ENCODE data around the gene TOM1L2. TPM values are rescaled to one million over a fixed set of nuclear protein-coding genes. Genes with fewer than 3 reads are reported as not detected.
A peak's percentile ranks its signal among the peaks of the same experiment; 100 is the strongest.

The TOM1L2 gene
- total and polyA plus RNA-seq, 11 donors = 122 to 345 (median 247) TPM

DNA sequence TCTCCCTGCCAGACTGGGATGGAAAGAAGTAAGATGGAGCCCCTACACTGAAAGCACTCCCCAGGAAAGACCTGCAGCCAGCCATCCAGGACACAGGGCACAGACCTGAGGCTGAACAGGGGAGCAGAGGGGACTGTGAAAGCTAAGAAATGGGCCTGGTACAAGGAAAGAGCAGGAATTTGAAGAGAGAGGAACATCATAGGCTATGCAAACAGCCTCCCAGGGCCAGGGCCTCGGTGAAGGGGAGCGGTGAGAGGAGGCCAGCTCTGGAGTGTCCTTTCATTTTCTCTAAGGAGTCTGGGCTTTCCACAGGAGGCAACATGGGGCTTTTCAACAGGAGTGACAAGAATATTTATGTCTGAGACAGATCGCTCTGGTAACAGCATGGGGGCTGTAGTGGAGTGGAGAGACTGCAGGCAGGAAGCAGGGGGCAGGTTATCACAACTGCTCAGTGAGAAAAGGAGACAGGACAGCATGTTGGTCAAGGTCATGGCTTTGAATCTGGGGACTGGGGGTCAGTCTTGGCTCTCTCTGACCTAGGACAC is 50.1 kb downstream of the TOM1L2 start:
- Histone ChIP-seq H3K27me3 (no peaks in the 10 kb centered on the region), H3K4me1 (peaks cover 0 to 76% (median 49%) of the 10 kb centered on the region in 12 donors), H3K4me3 (no peak overlapping the region), H3K9me3 (no peaks in the 10 kb centered on the region), H3K36me3 (no peaks in the 10 kb centered on the region), H3K27ac (peak overlapping the region in 11 of 12 donors; percentile 60 to 88 (median 73))
- TF ChIP-seq, protein P1, sequence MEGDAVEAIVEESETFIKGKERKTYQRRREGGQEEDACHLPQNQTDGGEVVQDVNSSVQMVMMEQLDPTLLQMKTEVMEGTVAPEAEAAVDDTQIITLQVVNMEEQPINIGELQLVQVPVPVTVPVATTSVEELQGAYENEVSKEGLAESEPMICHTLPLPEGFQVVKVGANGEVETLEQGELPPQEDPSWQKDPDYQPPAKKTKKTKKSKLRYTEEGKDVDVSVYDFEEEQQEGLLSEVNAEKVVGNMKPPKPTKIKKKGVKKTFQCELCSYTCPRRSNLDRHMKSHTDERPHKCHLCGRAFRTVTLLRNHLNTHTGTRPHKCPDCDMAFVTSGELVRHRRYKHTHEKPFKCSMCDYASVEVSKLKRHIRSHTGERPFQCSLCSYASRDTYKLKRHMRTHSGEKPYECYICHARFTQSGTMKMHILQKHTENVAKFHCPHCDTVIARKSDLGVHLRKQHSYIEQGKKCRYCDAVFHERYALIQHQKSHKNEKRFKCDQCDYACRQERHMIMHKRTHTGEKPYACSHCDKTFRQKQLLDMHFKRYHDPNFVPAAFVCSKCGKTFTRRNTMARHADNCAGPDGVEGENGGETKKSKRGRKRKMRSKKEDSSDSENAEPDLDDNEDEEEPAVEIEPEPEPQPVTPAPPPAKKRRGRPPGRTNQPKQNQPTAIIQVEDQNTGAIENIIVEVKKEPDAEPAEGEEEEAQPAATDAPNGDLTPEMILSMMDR (IDR thresholded peaks at IDR 0.05) = no peak
- TF ChIP-seq POLR2A (IDR thresholded peaks at IDR 0.05) = no peak
- DNase-seq (no peak), ATAC-seq (peak in 3 of 4 donors; percentile 3 to 26 (median 5))
- intact Hi-C loops (cut with DNase I) = loop anchor here in 6 of 10 donors (2.0 to 10.0 kb wide), 8 partner anchors 45 to 247 kb away; partner anchors contain the start of genes ATPAF2 (in 2 of the 6), DRC3 (in 2 of the 6), GID4 (in 2 of the 6) and RAI1 (in 2 of the 6)
- WGBS, 4 donors = 50 to 62% (median 58%) methylated on average over 3 of the region's 3 CpGs

DNA sequence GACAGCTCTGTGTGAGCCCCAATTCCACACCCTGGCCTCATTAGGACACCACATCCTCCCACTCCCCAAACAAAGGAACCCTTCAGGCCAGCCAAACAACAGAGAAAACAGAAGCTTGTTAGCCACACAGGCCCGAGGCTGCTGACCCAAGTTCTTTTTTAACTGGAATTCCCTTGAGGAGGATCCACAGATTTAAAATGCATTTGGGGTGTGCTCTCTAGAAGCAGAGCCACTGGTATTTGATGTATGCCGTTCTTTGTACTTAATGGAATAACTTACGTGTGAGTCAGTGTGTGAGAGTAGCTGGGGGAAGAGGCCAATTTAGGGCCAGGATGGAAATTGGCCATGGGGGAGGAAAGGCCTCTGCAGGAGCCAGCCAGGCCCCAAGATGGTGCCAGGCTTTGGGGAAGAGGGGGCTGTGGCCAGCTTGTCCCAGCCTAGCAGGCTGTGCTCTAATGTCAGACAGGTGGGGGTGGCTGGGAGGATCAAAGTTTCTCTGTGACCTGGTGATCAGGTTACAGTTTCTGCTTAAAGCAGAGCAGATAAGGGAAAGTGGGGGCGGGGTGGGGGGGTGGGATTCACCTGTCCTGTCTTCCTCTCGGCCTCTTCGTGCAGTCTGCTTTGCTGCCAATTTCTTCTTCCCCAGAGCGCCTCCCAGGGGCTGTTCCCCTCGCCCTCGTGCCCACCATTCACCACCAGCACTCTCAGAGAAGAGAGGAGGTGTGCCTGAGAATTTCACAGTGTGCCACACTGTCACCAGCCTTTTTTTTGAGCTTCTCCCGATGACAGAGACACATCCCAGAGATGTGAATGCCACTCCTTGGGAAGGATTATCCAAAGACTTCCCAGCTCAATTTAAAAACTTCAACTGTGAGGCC is 50.8 kb downstream of the TOM1L2 start:
- TF ChIP-seq, protein P1 (IDR thresholded peaks at IDR 0.05) = no peak
- TF ChIP-seq POLR2A (IDR thresholded peaks at IDR 0.05) = no peak
- peak in 3 of 4 donors; percentile 58 to 69 (median 69) for ATAC-seq
- Histone ChIP-seq H3K27me3 (no peaks in the 10 kb centered on the region), H3K4me3 (no peak overlapping the region), H3K36me3 (no peaks in the 10 kb centered on the region), H3K4me1 (peaks cover 0 to 69% (median 43%) of the 10 kb centered on the region in 12 donors), H3K27ac (peak overlapping the region in 11 of 12 donors; percentile 60 to 88 (median 73)), H3K9me3 (no peaks in the 10 kb centered on the region)
- WGBS, 4 donors = 40 to 45% (median 44%) methylated on average over 10 of the region's 10 CpGs
- DNase-seq = peak in 4 of 5 donors; percentile 36 to 50 (median 42)
- intact Hi-C loops (cut with DNase I) = loop anchor here in 6 of 10 donors (2.0 to 10.0 kb wide), 8 partner anchors 44 to 247 kb away; partner anchors contain the start of genes ATPAF2 (in 2 of the 6), DRC3 (in 2 of the 6), GID4 (in 2 of the 6) and RAI1 (in 2 of the 6)

DNA sequence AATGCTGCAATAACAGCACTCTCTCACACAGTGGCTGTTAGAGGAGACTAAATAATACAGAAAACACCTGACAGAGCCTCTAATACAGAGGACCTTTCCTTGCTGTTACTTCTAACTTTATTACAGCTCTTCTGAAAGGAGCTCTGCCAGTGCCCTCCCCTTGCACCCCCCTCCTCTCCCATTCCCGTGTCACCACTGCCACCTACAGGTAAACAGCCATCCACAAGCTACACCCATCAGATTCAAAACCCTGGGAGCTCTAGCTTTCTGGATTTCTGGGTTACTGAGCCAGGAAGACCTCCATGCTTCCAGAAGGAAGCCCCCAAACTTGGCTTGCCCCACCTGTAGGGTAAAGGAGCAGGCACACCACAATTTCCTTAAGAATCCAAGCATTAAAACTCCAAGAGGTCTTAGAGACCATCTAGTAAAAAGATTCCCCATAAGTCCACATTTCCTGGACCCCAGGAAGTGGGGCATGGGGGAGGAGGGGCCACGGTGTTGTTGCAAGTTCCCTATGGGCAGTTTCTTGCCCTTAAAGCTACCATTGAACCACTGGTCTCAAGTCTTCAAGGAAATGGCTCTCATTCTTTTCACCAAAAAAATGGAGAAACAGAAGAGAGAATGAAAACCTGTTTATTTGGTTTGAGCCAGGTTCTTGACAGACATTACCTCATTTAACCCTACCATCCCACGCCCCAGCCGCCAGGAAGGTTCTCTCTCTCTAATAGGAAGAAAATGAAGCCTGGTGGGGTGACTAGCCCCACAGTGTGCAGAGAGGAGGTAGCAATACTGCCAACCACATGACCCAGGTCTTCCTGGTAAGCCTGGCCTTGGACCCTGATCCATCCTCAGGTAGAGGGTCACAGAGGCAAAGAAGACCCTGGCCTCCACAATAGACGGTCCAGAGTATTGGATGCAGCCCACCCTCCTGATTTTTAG is 52.8 kb downstream of the TOM1L2 start:
- TF ChIP-seq, protein P1 (IDR thresholded peaks at IDR 0.05) = peak; percentile 60 to 82 (median 73)
- no peak for TF ChIP-seq POLR2A (IDR thresholded peaks at IDR 0.05)
- Histone ChIP-seq H3K4me3 (no peak overlapping the region), H3K27me3 (no peaks in the 10 kb centered on the region), H3K36me3 (no peaks in the 10 kb centered on the region), H3K4me1 (peaks cover 0 to 58% (median 42%) of the 10 kb centered on the region in 12 donors), H3K27ac (peak overlapping the region in 6 of 12 donors; percentile 15 to 88 (median 34)), H3K9me3 (no peaks in the 10 kb centered on the region)
- intact Hi-C loops (cut with DNase I) = loop anchor here (2.0 to 10.0 kb wide), 12 partner anchors 42 to 245 kb away; partner anchors contain the start of genes RAI1 (in 5 of the 10), ATPAF2 (in 2 of the 10), DRC3 (in 2 of the 10) and GID4 (in 2 of the 10)
- 40 to 56% (median 51%) methylated on average over 4 to 5 of the region's 5 CpGs for whole genome bisulfite sequencing, 4 donors
- DNase-seq (peak; percentile 74 to 83 (median 75)), ATAC-seq (peak; percentile 54 to 78 (median 60))

Data from heart left ventricle (tissue), 16 donors.